Measurements from ENCODE around the gene SCFD2.

GRCh38 chr4:53151489-53151788, 214.4 kb downstream of the SCFD2 start:
- TF ChIP-seq CTCF (conservative IDR thresholded peaks at IDR 0.05) (no peak), EZH2 (IDR thresholded peaks at IDR 0.05; ENCODE audit: low read depth) (no peak)

All from PC-9 (cell line).